Hypothalamus (tissue), 51 donors: ENCODE measurements around the gene NDUFAF8.

ENCODE experiments used
- DNase-seq, 51 donors: peaks; one replicate each; lab custom pipeline; 2025; lab: John Stamatoyannopoulos, UW

The NDUFAF8 gene

DNA sequence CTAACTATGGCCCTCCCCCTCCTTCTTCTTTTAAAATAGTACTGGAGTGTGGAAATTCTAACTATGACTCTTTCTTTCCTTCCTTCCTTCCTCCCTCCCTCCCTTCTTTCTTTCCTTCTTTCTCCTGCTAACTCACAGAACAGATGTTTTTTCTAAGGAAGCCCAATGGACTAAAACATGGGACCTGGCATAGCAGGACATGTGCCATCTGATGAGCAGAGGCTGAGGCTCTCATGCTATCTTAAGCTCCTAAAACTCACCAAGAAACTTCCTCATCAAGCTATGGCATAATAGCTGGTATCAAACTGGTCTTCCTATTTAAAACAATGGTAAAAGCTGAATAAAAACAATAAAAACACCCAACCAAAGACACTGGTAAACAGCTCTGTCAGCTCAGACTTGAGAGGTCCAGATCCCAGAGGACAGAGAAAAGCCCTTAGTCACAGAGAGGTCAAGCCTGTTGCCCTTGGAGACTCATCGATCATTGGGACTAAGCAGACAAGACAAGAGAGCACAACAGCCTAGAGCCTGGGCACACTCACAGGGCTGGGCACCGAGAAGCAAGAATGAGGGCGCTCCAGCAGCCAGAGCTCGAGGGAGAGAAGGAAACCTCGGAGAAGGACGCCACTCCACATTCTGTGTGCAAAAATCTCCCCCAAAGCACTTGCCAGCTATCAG is 28.4 kb downstream of the NDUFAF8 start:
- DNase-seq, result no peak

DNA sequence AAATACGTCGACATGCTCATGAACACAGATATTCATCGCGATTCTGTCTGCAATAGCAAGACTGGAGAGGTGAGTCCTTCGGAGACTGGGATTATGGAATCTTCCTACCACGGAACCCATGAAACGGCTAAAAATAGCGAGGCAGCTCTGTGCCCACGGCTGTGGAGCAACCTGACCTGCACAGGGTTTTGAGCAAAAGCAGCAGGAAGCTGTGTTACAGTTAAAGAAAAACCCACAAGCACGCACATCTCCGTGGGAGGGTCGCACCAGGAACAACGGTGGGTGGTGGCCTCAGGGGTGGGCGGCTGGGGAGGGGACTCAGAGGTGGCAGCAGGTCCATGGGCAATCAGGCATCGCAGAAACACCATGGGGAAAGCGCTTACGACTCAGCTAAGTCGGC is 31.2 kb downstream of the NDUFAF8 start:
- no peak for DNase-seq

DNA sequence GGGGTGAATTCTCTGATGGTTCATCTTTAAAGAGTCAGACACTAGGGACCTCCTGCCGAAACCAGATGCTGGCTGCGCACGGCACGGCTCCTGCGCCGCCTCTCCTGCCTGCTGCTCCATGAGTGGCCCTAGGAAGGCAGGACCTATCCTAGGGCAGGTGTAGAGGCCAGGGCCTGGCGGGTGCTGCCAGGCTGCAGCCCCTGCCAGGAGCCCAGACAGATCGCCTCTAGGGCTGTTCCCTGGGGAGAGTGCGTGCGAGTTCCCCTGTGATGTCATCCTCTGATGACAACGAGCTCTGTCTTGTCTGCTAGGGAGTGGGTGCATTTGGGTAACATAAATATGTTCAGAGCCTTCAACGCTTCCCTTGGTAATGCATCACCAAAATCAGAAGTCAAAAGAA is 32.1 kb downstream of the NDUFAF8 start:
- DNase-seq, result no peak

DNA sequence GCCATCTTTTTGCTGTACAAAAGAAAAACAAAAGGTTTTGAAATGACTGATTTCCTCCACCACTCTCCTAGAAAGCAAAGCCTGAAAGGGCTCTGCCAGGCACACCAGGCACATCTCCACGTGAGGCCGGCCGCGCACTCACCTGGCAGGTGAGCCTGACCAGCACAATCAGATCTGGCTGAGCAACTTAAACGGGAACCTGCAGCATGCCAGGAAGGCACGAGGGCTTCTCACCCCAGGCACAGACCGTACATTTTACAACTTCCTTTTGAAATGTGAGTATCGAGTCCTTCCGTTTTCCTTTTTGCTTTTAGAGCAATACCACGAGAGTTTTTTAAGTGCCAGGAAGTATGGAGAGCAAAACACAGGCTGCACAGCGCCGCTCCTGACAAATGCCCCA is 33.5 kb downstream of the NDUFAF8 start:
- DNase-seq, result no peak

DNA sequence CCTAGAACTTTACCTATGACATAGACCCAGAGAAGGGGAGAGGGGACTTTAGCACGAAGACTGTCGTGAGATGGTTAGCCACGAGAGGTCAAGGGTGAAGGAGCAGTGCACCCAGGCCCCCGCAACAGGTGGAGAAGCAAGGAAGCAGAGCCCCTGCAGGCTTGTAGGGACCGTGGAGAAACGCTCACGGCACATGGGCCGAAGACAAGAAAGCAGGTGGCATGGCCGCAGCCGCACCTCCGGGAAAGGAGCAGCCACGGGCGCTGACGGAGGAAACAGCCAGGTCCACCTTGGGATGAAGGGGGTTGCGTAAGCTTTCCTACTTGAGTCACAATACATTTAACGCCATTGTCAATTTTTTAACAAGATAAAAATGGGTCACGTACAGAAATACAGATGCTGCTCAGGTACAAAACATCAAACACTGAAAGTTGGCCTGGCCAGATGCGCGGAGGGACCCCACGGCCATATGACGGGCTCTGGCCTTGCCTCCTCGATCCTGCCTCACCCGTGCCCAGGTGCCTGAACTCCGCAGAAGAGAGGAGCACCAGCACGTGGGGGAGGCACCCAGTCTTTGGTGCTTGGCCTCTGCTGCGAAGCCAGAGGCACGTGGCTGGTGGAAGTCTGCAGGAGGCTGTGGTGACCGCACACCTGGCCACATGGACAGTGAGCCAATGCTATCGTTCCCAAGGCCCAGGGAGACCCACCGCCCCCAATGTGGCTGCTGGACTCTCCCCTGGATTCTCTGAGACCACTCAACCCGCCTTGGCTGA is 34.8 kb downstream of the NDUFAF8 start:
- DNase-seq, result no peak

DNA sequence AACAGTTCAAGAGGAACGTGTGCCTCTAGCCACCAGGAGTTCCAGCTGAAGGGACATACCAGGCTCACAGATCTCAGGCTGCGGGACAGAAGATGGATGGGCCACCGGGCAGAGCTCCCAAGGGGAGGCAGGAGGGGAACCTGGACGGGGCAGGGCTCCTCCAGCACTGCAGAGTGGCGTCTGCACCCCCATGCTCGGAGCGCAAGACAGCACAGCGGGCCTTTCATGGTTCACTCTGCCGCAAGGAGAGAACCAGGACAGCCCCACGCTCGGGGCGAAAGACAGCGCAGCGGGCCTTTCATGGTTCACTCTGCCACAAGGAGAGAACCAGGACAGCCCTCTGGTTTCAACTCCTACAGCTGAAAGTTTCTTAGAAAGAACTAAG is 35.3 kb downstream of the NDUFAF8 start:
- no peak for DNase-seq

DNA sequence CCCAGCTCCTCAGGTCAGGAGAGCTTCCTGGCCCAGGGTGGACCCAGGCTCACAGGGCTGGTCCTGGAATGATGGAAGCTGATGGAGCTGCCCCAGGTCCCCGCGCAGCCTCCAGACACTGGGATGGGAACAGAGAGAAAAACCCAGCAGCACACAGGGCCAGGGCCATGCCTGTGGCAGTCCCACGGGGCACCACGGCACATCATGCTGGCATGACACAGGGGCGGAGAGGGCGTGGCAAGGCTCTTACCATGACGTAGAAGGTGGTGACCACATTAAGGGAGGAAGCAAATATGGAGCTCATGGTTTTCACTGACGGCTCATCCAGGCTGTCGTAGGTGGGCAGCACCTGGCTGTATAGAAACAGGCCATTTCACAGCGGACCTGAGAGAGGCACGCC is 37.7 kb downstream of the NDUFAF8 start:
- no peak for DNase-seq

DNA sequence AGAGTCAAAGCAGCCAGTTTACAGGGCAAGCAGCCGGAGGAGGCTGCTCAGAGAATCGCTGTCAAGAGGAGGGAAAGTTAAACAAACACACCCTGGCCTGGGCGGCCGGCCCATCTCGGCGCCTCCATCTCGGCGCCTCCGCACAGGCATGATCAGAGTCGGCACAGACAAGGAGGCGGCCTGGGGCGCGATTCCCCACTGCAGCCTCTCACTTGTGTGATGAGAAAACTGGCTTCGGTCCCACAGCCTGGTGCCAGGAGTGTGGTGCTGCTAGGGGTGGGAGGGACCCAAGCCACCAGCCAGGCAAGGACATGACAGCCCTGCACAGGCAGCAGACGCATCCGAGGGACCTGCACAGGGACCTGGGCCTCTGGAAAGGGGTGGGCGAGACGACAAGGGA is 38.3 kb downstream of the NDUFAF8 start:
- DNase-seq, result peak in 26 of 51 donors; percentile 2 to 71 (median 22)

DNA sequence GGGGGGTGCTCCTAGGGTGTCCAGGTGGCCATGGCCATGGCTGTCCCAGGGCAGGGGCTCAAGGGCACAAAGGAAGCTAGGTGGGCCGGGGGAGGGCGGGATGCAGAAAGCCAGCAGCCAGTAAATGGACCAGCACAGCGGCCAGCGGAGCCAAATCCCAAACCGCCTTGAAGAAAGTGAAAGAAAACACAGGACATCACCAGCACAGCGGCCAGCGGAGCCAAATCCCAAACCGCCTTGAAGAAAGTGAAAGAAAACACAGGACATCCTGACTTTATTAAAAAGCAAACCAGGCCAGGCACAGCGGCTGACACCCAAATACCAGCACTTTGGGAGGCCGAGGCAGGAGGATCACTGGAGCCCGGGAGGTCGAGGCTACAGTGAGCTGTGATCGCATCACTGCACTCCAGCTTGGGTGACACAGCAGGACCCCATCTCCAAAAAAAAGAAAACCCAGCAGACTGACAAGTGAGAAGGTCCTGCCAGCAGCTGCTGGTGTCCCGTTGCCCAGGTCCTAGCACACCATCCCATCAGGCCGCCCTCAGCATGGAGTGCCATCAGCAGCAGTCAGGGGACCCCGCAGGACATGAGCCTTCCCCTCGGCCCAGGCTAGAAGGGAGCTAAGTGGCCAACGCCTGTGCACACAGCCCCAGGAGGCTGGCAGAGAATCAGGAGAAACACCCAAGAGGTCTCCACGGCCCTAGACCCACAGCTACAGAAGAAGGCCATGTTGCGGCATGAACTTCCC is 39.0 kb downstream of the NDUFAF8 start:
- DNase-seq, result no peak

DNA sequence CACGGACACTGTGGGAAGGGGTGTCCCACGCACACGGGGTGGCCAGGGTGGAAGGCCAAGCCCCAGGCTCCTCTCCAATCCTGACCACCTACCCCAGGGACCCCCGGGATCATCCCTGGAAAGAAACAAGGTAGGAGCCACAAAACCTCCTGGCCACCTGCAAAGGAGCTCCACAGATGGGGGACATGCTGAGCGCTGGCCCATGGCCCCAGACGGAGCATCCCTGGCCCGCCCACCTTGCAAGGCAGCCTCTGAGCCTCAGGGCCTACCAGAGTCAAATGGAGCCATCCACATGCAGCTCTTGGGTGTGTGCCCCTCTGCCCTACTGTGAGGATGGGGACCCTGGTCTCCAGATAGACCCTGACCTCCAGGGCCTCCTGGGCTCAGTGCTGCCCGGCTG is 39.7 kb downstream of the NDUFAF8 start:
- DNase-seq, result no peak

DNA sequence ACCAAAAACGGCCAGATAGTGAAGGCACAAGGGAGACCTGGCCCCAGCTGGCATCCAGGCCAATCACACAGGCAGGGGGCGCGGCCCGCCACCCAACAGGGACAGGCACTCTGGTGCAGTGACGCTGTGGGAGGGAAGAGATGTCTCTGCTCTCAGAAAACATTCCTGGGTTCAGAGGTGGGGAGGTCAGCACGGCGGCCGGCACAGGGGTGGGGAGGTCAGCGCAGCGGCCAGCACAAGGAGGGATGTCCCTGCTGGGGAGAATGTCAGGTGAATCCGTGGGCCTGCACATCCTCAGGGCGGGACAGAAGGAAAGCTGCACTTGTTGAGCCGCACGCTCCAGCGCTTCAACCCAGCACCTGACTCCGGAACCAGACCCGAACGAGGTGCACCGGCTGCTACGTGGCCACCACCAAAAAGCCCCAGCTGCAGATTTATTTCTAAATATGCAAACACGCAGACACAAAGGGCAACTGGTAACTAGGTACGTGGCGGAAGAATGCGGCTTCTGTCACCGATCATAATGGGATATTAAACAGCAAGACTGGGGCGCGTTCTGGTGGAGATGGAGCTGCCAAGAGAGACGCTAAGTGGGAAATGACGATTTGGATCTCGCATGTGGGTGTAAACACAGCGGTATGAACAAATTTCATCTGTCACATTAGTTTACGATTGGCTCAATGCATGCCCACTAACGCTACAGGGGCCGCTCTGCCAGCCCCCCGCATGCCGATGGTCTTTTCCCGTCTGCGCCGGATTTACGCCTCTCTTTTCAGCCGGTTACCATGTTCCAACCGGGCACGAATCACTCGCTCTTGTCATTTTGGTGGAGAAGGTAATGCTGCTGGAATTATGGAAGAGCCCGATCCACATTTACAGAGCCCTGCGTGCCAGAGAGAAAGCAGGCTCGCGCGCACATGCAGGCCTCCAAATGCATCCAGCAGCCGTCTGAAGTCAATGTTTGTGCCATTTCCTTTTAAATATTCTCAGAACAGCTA is 40.5 kb downstream of the NDUFAF8 start:
- peak in 1 of 51 donors; percentile 43 for DNase-seq

DNA sequence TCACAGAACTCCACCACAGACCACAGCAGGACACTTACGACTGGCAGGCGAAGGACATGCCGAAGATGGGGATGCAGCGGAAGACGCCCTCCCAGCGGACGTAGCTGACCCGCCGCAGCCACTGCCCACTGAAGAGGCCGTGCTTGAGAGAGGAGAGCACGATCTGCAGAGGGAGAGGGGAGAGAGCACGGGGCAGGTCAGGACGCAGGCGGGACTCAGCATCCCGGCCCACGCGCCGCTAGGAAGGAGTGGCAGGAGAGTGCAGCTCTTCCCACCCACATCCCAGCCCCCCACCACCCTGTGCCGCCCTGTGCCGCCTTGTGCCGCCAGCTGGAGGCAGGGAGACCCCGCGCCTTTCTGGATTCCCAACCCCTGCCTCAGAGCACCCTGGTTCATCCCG is 41.5 kb downstream of the NDUFAF8 start:
- DNase-seq, result no peak

DNA sequence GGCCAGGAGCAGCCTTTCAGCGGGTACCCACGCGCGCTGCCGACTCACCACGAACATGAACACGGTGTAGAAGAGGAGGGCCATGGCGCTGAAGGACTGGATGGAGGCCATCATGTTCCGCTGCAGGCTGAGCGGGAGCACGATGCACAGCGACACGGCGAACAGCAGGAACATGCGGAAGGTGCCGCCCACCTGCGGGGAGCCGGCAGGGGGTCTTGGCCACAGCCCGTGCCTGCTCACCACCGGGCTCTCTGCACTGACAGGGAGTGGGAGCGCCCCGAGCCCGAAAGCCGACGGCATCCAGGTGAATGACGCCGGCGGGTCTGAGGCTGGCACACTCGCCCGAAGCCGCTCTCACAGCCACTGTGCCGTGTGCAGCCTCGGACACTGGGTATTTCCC is 43.0 kb downstream of the NDUFAF8 start:
- DNase-seq, result no peak

DNA sequence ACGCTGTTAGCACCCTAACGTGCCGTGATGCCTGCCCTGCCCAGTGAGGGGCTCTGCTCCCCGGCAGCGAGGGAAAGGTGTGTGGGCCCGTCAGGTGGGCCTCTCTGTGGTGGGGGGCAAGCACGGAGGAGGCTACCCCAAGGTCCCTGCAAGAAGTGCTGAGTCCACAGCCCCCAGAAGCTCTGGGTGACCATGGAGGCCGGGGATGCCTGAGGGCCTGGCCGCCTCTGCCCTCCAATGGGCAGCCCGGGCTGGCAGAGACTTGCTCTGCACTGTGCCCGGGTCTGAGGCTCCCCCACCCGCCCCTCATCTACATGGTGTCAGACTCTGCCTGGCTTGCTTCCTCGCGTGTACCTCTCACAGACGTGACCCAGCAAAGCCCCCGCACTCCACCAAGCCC is 43.8 kb downstream of the NDUFAF8 start:
- DNase-seq, result no peak

DNA sequence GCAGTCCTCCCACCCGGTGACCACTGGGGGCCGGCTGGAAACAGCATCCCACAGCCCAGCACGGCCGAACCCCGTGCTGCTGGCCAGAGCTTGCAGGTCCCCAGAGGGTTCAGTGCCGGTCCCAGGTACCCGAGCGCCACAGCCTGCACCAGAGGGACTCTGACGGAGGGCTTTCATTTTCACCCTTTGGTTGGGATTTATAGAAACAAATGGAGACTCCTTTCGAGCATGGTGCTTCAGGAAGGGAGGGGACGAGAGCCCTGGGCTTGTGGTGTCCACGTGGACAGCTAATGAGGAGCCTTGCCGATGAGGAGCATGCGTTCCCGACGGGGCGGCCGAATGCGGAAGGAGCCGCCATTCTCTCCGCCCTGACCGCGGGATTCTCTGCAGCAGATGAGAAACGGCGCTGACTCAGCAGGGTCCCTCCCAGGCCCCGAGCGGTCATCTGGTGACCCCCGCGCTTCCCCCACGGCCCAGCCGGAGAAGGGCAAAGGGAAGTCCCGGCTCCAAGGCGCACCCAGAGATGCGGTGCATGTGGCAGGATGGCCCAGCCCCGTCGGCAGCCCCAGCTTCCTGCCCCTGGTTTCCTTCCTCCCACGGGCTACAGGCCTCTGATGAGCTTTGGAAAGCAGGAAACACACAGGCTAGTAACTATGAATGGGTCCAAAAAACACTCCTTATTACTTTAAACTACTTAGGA is 46.2 kb downstream of the NDUFAF8 start:
- DNase-seq, result peak in 41 of 51 donors; percentile 7 to 70 (median 39)

DNA sequence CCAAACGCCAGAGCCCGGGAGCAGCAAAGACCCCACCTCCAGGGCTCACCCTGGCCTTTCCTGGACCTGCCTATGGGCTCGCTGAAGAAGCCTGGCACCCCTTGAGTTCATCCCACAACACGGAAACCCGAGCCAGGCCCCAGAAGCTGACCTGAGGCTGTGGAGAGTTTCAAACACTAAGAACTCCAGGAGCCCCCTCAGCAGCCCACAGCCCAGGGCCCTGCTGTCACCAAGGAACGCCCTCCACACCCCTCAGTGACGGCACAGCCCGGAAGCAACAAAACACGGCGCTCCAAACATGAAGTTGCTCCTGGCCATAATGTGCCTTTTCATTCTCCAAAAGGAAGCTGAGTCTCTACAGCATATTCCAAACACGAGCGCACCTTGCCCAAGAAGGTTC is 46.8 kb downstream of the NDUFAF8 start:
- peak in 1 of 51 donors; percentile 1 for DNase-seq

DNA sequence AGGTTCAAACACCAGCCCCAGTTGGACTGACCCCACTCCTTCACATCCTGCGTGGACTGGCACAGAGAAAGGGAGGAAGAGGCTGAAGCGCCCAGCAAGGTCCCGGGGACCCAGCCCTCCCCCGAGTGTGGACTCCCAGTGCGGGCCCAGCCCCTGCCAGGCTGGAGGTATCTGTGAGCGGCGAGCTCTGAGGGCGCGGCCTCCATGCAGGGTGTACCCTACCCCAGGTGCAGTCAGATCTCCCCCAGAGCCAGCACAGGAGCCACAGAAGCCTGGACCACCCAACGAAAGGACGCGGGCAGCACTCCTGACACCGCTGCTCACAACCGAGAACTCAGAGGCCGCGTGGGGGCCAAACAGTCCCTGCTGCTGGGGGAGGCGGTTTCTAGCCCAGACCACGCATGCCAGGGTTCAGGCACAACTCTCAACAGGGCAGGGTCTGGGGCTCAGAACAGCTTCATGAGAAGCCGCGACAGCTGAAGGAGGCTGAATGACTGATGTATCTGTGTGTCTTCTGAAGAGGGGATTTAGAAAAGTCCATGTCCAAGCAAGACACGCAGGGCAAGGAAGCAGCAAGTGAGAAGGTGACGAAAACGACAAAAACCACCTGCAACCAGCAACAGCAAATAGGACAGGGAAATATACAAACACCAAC is 47.5 kb downstream of the NDUFAF8 start:
- no peak for DNase-seq

DNA sequence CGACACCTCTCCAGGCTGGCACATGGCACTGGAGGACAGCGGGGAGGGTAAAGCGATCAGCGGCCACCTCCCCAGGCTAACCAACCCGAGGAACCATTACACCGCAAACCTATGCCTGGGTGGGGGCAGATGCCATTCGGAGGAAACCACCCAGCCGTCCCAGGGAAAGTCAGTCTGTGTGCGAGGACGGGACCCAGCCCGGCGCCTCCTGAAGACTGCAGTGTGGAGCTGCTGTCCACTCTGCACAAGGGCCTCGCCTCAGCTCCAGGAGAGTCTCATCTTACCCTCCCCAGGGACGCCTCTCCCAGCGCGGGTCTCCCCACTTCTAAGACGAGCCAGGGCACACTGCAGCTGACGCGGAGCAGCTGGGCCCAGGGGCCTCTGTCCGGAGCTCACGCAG is 48.0 kb downstream of the NDUFAF8 start:
- no peak for DNase-seq

DNA sequence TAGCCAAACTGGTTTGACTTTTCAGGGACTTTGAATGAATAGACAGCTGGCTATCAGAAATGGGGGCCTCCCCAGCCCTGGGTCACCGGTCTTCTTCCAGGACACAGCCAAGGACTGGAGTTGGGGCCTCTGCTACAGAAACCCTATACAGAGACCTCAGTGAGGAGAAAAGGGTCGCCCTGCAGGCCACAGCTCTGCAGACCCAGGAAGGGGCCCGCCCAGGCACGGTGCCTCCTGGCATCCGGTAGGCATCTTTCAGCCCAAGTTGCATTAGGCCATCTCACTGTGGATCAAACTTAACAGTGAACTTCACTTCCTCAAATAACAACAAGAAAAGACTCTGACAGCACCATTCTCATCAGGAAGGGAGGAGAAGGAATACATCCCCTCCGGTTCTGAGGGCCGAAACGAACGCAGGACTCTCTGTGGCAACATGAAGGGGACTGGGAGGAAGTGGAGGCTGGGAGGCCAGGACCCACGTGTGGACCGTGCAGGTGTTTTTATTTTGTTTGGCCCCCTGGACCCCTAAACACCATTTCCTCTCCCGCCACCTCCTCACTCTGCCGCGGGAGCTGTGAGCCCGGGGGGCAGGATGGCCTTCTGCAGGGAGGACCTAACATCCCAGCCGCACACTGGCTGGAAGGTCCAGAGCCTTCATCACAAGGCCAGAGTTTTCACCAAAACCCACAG is 48.8 kb downstream of the NDUFAF8 start:
- DNase-seq, result no peak
